HG03097 (cell line): ENCODE data around the gene ARMC12.

Source experiments
- ATAC-seq: cut with Tn5 transposase; IDR thresholded peaks from one replicate; pipeline ENCODE4 v1.9.1; 2021; ENCODE audit not compliant: unreplicated experiment, low FRiP score

Gene ARMC12

GRCh38 chr6:35769211-35769610 is 32.4 kb downstream of the ARMC12 start:
- ATAC-seq: no peak

- no peak for ATAC-seq
Measured at GRCh38 chr6:35771343-35771627, 34.5 kb downstream of the ARMC12 start.

GRCh38 chr6:35774116-35774794 is 37.4 kb downstream of the ARMC12 start:
- no peak for ATAC-seq

DNA sequence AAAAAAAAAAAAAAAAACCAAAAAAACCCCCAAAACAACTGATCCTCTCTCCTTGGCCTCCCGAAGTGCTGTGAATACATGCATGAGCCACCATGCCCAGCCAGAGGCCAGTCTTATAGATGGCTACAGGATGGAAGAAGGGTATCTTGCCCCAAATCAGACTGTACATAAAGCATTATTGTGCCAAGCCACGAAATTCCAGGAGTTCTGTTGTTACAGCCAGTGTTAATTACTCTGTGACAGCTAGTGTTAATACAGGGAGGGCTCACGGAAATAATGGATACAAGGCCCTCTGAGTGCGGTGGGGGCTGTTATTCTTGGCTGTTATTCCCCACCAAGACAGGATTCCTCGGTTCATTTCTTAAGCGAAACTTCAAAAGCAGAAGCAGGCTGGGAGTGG is 38.2 kb downstream of the ARMC12 start:
- no peak for ATAC-seq

GRCh38 chr6:35776364-35777215 is 39.8 kb downstream of the ARMC12 start, which contains the start of gene CLPSL2:
TSS of gene CLPSL2 (plus strand) at chr6:35776598. CDS start at chr6:35776619, 21 bp downstream.
- no peak for ATAC-seq

- no peak for ATAC-seq
Measured at GRCh38 chr6:35777356-35778102, 40.7 kb downstream of the ARMC12 start.

GRCh38 chr6:35778437-35778836 is 41.6 kb downstream of the ARMC12 start:
- ATAC-seq: no peak

- ATAC-seq: no peak
Measured at GRCh38 chr6:35780719-35781118, 43.9 kb downstream of the ARMC12 start, which contains the start of gene CLPSL1. TSS of gene CLPSL1 (plus strand) at chr6:35781019. CDS start at chr6:35781111, 92 bp downstream.

- no peak for ATAC-seq
Measured at GRCh38 chr6:35781290-35781689, 44.5 kb downstream of the ARMC12 start.

- ATAC-seq: no peak
Measured at GRCh38 chr6:35782424-35782823, 45.6 kb downstream of the ARMC12 start.

GRCh38 chr6:35784200-35784599 is 47.4 kb downstream of the ARMC12 start:
- ATAC-seq: no peak

DNA sequence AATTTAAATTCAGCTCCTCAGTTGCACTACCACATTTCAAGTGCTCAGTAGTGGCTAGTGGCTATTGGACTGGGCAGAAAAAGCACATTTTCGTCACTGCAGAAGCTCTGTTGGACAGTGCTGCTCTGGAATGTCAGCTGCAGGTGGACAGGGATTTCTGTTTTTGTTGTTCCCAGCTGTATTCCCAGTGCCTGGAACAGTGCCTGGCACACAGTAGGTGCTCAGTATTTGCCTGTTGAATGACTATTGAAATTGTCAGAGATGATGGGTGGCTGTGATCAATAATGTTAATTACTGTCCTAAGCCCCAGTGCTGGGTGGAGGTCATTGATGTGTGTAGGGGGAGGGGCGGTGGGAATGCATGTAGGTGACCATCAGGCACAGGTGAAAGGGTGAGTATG is 49.4 kb downstream of the ARMC12 start:
- ATAC-seq: no peak

DNA sequence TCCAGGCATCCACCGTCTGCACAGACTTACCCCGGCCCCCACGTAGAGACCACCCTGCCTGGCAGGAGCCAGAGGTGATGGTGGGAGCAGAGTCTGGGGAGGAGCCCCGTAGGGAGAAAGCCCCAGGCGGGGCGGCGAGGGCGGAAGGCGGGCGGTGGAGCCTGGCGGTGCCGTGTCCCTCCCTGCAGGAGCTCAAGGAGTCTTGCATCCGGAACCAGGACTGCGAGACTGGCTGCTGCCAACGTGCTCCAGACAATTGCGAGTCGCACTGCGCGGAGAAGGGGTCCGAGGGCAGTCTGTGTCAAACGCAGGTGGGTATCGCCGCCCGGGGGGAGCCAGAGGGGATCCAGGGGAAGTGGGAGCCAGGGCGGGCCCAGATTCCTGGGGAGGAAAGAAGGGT is 50.0 kb downstream of the ARMC12 start:
- ATAC-seq: no peak

DNA sequence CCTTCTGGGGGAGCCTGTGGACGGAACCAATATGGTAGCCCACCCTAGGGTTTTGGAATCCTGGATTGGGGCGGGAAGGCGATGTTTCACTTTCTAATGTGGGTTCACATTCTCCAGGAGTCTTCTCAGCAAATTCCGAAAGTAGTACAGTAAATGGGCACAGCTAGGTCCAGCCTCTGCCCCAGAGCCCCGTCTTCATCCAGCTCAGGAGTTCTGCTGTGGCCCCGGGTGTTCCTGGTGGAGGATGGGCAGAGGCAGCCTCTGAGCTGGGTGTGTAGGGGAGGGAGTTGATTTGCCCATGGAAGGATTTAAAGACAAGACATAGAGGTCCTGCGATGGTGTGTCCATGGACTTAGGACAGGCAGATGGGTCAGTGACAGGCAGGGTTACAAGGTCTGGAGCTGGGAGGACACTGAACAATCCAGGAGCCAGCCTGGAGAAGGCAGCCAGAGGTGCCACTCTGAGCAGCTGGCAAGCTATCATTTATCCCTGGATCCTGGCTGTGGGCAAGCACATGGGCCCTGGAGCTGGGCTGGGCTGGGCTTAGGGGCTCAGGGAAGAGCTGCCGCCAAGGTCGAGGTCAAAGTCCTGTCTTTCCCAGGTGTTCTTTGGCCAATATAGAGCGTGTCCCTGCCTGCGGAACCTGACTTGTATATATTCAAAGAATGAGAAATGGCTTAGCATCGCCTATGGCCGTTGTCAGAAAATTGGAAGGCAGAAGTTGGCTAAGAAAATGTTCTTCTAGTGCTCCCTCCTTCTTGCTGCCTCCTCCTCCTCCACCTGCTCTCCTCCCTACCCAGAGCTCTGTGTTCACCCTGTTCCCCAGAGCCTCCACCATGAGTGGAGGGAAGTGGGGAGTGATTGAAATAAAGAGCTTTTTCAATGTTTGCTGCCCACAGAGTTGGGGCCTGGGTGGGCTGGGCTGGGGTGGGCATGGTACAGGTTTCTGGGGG is 50.7 kb downstream of the ARMC12 start:
- no peak for ATAC-seq

DNA sequence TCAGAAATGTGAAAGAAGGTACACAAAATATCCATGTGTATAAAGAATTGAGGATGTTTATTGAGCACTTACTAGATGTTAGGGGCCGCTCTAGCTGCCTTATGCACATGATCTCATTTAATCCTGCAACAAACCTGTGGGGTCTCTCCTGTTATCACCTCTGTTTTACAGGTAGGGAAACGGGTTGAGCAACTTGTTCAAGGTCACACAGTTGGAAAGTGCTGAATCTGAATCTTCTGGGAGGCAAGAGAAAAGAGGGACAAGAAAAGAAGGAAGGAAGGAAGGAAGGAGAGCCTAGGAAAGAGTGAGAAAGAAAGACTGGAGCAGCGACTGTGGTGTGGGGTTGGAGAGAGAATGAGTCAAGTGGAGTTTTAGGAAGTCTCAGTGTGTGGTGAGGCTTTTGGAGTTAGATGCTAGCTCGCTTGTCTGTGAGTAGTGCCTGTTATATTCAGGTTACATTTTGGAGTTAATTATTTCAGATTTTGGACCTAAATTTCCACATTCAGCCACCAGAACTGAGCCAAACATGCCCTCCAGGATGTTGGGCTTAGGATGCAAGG is 51.7 kb downstream of the ARMC12 start:
- ATAC-seq: no peak

DNA sequence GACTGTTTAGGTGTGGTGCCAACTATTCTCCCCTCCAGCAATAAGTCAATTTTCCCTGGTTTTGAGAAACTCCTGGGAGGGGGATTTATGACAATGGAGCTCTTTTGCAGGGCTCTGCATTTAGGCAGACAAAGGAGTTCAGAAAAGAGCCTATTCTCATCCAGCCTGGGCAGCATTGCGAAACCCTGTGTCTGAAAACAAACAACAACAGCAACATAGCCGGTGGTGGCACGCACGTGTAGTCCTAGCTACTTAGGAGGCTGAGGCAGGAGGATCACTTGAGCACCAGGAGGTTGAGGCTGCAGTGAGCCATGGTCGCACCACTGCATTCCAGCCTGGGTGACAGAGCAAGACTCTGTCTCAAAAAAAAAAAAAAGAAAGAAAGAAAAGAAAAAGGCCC is 53.9 kb downstream of the ARMC12 start:
- no peak for ATAC-seq

DNA sequence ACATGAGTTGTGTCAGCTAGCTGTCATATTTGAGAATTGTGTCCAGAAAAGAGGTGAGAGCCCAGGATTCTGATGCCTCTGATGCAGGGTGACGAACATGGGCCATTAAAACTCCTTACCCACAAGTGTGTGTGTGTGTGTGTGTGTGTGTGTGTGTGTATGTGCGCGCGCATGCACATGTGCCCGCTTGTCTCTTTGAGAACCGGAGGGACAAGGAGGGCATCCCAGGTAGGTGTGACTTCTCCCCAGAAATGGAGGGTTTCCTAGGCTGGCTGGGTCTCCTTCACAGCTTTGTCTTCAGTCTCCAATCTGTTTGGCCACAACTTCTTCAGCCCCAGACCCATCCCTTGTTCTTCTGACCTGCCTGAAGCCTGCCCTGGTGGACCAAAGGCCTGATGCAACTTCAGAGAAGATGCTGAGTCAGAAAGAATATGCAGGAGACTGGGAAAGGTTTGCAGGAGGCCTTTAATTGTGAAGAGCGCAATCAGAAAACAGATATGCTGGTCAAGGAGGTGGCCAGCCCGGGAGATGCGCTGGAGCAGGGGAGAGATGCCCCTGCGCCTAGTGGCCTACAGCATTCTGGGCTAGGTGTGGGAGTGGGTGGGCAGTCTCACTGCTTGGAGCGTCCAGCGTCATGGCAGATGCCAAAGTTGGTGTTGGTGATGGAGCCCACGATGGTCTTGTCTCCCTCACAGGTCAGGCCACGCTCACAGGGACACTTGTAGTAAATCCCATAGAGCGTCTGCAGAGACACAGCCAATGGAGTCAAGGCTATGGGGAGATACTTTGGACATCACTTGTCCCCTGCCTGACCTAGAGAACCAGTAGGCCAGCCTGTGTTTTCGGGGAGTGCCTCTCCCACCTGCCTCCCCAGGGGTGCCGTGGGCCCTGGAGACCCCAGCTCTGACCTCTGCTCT is 58.0 kb downstream of the ARMC12 start:
- no peak for ATAC-seq

GRCh38 chr6:35795453-35796071 is 58.7 kb downstream of the ARMC12 start:
- ATAC-seq: no peak
